Lung (tissue), 12 donors: ENCODE results near the gene AGFG2. TPM values are rescaled to one million over a fixed set of nuclear protein-coding genes. Genes with fewer than 3 reads are reported as not detected.

ENCODE experiments used
- ATAC-seq: fragments of 200-7000 bp; cut with Tn5 transposase; one replicate; pipeline ENCODE4 v1.9.1; 2020; ENCODE audit warnings: moderate number of reproducible peaks; ENCODE audit not compliant: insufficient read depth, low FRiP score
- DNase-seq, 3 donors: peaks; one replicate each; pipeline ENCODE4 v3.0.0-alpha.2; 2013 to 2017
- H3K27ac ChIP-seq, 2 donors: one replicate each; pipeline ENCODE4 v1.5.1; 2013; ENCODE audit warnings: mild to moderate bottlenecking in 2 of 2, moderate library complexity in 2 of 2, control low read depth in 1 of 2, inconsistent platforms in 1 of 2, low read depth in 1 of 2, low read length in 1 of 2
- H3K27me3 ChIP-seq, 3 donors: one replicate each; pipeline ENCODE4 v1.5.1; 2013; ENCODE audit warnings: low read length in 2 of 3; ENCODE audit not compliant: control insufficient read depth in 3 of 3, insufficient read depth in 3 of 3
- H3K36me3 ChIP-seq, 4 donors: one replicate each; pipeline ENCODE4 v1.5.1; 2013; ENCODE audit warnings: low read length in 4 of 4, mild to moderate bottlenecking in 1 of 4, moderate library complexity in 1 of 4; ENCODE audit not compliant: control insufficient read depth in 4 of 4, insufficient read depth in 4 of 4
- H3K4me1 ChIP-seq, 5 donors: one replicate each; pipeline ENCODE4 v1.5.1; 2013; ENCODE audit warnings: low read length in 5 of 5, mild to moderate bottlenecking in 2 of 5, moderate library complexity in 1 of 5; ENCODE audit not compliant: control insufficient read depth in 5 of 5, insufficient read depth in 5 of 5
- H3K4me3 ChIP-seq: one replicate; pipeline ENCODE4 v1.5.1; 2013; ENCODE audit warnings: mild to moderate bottlenecking, control low read depth, moderate library complexity
- H3K9ac ChIP-seq, 2 donors: one replicate each; pipeline ENCODE4 v1.5.1; 2013; ENCODE audit warnings: low read length in 2 of 2, control low read depth in 1 of 2; ENCODE audit not compliant: insufficient read depth in 1 of 2
- H3K9me3 ChIP-seq, 4 donors: one replicate each; pipeline ENCODE4 v1.5.1; 2013; ENCODE audit warnings: low read length in 3 of 4, mild to moderate bottlenecking in 1 of 4, moderate library complexity in 1 of 4; ENCODE audit not compliant: control insufficient read depth in 4 of 4, insufficient read depth in 3 of 4
- CTCF ChIP-seq: IDR thresholded peaks from 2 replicates; pipeline ENCODE4 v1.5.1; 2012; ENCODE audit warnings: mild to moderate bottlenecking; ENCODE audit errors: control extremely low read depth, extremely low read depth
- WGBS, 2 donors: extraction: QIAGEN DNeasy Blood & Tissue Kit; methylation state at CpG; one replicate each; pipeline ENCODE4 v1.1.7; 2013; 5-methylcytosine and 5-hydroxymethylcytosine counted together
- polyA plus RNA-seq, 2 donors: library from polyadenylated mRNA; stranded (reverse); fragments of 200-250 nt; gene quantifications; one replicate each; pipeline ENCODE4 v1.2.1, GENCODE V29; 2013
- total RNA-seq, 2 donors: library from RNA; depleted of rRNA in 1 of 2; stranded (reverse); fragments of >200 nt in 1 of 2; gene quantifications; one replicate each; pipeline ENCODE4 v1.2.1, GENCODE V29; 2014 to 2021
- donor health status: control.
- donor health status: control.
- donor health status: Bipolar disorder and iron deficiency.
- donor health status: healthy.
- donor health status: DM: yes; HTN: yes; CAD: no.

The AGFG2 gene
- total and polyA plus RNA-seq, 4 donors: 15.9 to 36.0 (median 19.7) TPM

GRCh38 chr7:100543586-100543985, 4.6 kb downstream of the AGFG2 start:
- TF ChIP-seq CTCF: no peak
- Histone ChIP-seq H3K4me1 (peaks cover 2 to 39% (median 28%) of the 10 kb centered on the region in 5 donors), H3K9ac (no peak overlapping the region), H3K36me3 (no peaks in the 10 kb centered on the region), H3K4me3 (no peak overlapping the region), H3K27me3 (no peaks in the 10 kb centered on the region), H3K27ac (no peak overlapping the region), H3K9me3 (no peaks in the 10 kb centered on the region)
- DNase-seq (no peak), ATAC-seq (no peak)
- 68 to 88% methylated on average over 1 of the region's 1 CpG for WGBS, 2 donors

GRCh38 chr7:100544386-100544785, 5.4 kb downstream of the AGFG2 start:
- H3K27ac ChIP-seq: peak overlapping the region; percentile 92 to 95
- no peak for TF ChIP-seq CTCF
- peaks cover 0 to 5% (median 0%) of the 10 kb centered on the region in 4 donors for H3K36me3 ChIP-seq
- no peaks in the 10 kb centered on the region for H3K27me3 ChIP-seq
- no peak overlapping the region for H3K9ac ChIP-seq
- 40 to 58% methylated on average over 5 of the region's 5 CpGs for WGBS, 2 donors
- no peak for DNase-seq
- H3K4me3 ChIP-seq: no peak overlapping the region
- H3K9me3 ChIP-seq: no peaks in the 10 kb centered on the region
- ATAC-seq: no peak
- peaks cover 2 to 39% (median 28%) of the 10 kb centered on the region in 5 donors for H3K4me1 ChIP-seq

GRCh38 chr7:100544967-100545359, 6.0 kb downstream of the AGFG2 start:
- Histone ChIP-seq H3K36me3 (peaks cover 0 to 6% (median 0%) of the 10 kb centered on the region in 4 donors), H3K9ac (peak overlapping the region in 1 of 2 donors; percentile 15), H3K4me1 (peaks cover 1 to 39% (median 24%) of the 10 kb centered on the region in 5 donors), H3K27me3 (no peaks in the 10 kb centered on the region), H3K4me3 (no peak overlapping the region), H3K9me3 (no peaks in the 10 kb centered on the region), H3K27ac (peak overlapping the region; percentile 92 to 95)
- DNase-seq (peak in 2 of 3 donors; percentile 30 to 54), ATAC-seq (no peak)
- 19 to 62% methylated on average over 1 of the region's 1 CpG for WGBS, 2 donors
- no peak for TF ChIP-seq CTCF
